D721Med (cell line): ENCODE measurements around the gene GTF3C1.

Source experiments
- DNase-seq: peaks from one replicate; pipeline ENCODE4 v3.0.0; 2011; ENCODE audit warnings: low spot score; ENCODE audit not compliant: insufficient read length
- FAIRE-seq: peaks from 2 replicates; lab custom pipeline; 2011; peaks lifted over from hg19 to GRCh38; lab: Jason Lieb, UNC
- TF ChIP-seq, protein P1 (sequence below): IDR thresholded peaks from 2 replicates; pipeline ENCODE4 v1.5.1; 2012; ENCODE audit warnings: mild to moderate bottlenecking, control low read depth; ENCODE audit not compliant: insufficient read depth; ENCODE audit errors: missing control alignments

GTF3C1 gene

DNA sequence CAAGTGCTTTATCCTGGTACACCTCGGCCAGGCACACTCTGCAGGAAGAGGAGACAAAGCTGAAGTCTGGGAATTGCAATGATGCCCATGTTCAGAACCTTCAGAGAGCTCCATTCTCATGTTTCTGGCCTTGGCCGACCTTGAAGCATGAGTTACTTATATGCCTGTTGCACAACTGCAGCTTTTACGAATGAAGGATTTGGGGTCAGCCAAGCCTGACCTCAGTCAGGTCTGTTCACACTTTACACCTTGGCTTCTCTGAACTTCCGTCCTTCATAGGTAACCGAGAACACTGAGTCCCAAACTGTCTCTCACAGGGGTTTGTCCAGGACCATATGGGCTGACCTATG lies 66.7 kb downstream of the GTF3C1 start:
- no peak for DNase-seq
- FAIRE-seq = no peak
- TF ChIP-seq, protein P1, sequence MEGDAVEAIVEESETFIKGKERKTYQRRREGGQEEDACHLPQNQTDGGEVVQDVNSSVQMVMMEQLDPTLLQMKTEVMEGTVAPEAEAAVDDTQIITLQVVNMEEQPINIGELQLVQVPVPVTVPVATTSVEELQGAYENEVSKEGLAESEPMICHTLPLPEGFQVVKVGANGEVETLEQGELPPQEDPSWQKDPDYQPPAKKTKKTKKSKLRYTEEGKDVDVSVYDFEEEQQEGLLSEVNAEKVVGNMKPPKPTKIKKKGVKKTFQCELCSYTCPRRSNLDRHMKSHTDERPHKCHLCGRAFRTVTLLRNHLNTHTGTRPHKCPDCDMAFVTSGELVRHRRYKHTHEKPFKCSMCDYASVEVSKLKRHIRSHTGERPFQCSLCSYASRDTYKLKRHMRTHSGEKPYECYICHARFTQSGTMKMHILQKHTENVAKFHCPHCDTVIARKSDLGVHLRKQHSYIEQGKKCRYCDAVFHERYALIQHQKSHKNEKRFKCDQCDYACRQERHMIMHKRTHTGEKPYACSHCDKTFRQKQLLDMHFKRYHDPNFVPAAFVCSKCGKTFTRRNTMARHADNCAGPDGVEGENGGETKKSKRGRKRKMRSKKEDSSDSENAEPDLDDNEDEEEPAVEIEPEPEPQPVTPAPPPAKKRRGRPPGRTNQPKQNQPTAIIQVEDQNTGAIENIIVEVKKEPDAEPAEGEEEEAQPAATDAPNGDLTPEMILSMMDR = no peak

DNA sequence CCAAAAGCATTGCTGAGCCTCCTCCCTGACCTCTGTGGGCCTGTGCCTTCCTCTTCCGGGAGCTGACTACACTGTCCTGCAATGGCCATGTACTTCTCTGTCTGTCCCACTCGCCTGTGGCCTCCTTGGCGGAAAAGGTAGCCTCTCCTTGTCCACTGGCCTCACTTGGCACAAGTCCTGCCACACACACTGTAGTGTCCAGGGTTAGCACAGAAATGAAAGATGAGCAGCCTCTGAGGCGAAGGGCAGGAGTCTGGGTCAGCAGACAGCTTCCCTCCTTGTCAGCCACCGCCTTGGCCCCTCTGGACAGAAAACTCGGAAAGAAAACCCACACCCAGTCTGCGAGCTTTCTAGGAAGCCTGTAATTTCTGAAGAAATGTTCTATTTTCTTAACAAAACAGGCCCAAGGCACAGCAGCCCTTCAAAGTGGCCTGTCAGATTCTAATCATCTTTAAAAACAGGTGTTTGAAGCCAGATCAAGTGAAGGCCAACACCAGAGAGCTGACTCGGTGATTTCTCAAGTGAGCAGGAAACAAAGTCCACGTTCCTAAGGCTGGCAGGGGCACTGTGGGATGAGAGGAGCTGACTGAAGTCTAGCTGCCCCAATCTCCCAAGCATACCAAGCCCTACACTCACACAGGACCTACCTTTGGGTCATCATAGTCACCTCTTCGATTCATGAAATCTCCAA lies 67.2 kb downstream of the GTF3C1 start:
- FAIRE-seq = no peak
- DNase-seq = no peak
- TF ChIP-seq, protein P1 = no peak

DNA sequence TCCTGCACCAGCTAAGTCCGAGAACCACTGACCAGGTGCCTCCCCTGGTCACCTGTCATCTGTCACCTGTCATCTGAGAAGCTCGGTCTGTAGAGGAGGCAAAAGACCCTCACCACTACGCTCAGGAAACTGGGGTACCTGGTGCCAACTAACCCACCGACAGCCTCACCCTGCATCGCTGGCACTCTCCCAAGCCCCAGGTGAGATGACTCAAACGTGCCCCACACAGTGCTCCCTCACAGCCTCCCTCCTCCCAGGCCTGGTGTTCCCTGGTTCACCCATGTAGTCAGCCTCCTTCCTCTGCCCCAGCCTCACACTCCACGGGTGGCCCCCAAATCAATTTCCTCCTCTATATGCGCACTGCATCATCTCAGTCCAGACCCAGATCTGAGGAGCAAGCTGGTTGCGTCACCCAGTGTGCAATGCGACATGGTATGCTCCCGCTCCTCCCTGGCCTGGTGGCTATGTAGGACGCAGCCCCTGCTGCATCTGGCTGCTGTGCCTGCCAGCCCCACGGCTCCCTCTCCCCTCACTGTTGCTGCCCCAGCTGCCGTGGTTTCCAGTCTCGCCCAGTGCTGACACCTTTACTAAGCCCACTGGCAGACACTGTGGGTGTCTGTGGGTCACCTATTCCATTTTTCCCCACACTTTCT lies 68.3 kb downstream of the GTF3C1 start:
- no peak for DNase-seq
- TF ChIP-seq, protein P1 = no peak
- FAIRE-seq = no peak

DNA sequence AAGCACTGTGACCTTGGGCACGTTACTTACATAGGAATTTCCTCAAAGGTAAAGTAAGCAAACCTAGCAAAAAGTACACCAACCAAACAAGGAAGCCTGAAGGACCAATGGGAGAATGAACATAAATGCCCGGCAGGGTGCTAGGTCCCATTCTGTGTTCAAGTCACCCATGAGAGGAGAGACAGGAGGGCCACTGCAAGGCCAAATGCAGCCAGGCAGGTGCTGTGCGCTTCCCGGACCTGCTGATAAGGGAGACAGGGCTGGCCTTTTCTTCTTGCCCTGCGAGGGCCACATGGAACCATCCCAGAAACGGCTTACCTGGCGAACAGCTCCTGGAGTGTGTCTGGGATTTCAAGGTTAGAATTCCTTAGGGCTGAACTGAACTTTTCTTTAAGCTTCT lies 69.0 kb downstream of the GTF3C1 start:
- FAIRE-seq (no peak), DNase-seq (no peak)
- TF ChIP-seq, protein P1 = no peak

DNA sequence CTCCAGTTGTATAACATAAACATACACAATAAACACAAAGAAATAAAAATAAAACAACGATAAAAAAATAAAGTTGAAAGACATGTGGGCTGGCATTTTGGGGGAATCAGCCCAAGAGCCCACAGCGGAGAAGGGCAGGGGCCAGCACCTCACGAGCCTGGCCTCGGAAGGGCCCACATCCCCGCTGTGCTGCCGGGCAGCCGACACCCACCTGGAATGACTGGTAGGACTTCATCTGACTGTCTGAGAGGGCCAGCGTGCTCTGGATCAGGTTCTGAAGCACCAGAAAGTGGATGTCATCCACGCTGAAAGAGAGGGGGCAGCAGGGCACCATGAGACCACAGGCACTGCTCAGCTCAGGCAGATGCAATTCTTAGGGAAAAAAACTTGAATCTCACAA lies 73.5 kb downstream of the GTF3C1 start:
- TF ChIP-seq, protein P1 = no peak
- FAIRE-seq = no peak
- no peak for DNase-seq

DNA sequence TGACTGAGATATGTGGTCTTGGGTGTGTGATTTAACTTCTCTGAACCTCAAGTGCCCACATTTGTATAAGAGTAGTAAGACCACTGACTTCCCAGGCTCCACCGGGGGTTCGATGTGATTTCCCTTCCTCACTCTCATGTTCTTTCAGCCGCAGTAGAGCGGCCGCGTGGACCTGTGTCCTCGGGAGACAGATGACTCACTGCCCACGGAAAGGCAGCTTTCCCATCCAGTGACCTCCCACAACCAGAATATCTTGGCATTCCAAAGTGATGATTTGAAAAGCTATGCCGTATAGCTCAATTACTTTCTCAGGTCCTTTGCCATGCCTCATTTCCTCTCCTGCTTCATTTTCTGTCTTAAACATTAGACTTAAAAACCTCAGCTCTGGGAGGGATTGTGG lies 74.2 kb downstream of the GTF3C1 start:
- FAIRE-seq = no peak

More for the DNA sequence above, 74.2 kb downstream of the GTF3C1 start:
- no peak for DNase-seq
- TF ChIP-seq, protein P1 = no peak
